ENCODE data around the gene SDK2. TPM values are rescaled to one million over a fixed set of nuclear protein-coding genes. Genes with fewer than 3 reads are reported as not detected.

Gene SDK2
- total RNA-seq, 3 donors from 2014 or later (not counting 1 experiment from before 2014, with no cell fraction given): 0.41 to 0.90 (median 0.49) TPM

DNA sequence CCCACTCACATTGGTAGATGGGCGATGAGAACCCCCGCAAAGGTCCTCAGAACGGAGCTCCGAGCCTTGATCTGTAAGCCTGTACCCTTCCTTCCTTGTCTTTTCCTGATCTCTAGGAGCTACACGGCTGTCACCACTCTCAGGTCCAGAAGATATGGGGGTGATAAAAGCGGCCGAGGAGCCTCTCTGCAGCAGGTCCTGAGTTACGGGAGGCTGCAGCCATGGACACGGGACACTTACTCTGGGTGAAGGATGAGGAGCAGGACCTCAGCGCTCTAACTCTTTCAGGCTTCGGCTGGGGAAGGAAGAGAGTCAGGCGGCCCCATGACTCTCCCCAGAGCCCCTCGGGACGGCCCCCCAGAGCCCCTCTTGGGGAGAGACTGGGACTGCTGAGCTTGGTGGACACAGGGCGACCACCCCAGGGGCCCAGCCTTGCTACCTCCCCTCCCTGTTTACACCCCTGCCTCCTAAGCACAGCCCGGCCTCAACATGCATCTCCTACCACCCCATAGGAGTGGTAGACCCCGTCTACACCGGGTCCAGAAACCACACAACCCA, 74.4 kb downstream of the SDK2 start:
- WGBS (ENCODE audit: insufficient coverage): 88% methylated on average over 18 of the region's 18 CpGs
- Histone ChIP-seq H3K36me3 (ENCODE audit: control insufficient read depth, insufficient read depth, low read length) (no peaks in the 10 kb centered on the region), H3K4me3 (ENCODE audit: low read length) (no peak overlapping the region), H3K4me1 (ENCODE audit: control insufficient read depth, insufficient read depth, low read length) (peaks cover 11% of the 10 kb centered on the region), H3K27ac (ENCODE audit: low read length) (no peak overlapping the region), H3K27me3 (ENCODE audit: control insufficient read depth, insufficient read depth, low read length) (no peaks in the 10 kb centered on the region), H3K9me3 (ENCODE audit: control insufficient read depth, insufficient read depth, low read length) (no peaks in the 10 kb centered on the region)
- DNase-seq (no peak), ATAC-seq (no peak)
- no peaks in the 10 kb centered on the region for H3K9me3 Mint-ChIP-seq
- H3K27ac Mint-ChIP-seq: no peak overlapping the region
- TF ChIP-seq, protein P1, sequence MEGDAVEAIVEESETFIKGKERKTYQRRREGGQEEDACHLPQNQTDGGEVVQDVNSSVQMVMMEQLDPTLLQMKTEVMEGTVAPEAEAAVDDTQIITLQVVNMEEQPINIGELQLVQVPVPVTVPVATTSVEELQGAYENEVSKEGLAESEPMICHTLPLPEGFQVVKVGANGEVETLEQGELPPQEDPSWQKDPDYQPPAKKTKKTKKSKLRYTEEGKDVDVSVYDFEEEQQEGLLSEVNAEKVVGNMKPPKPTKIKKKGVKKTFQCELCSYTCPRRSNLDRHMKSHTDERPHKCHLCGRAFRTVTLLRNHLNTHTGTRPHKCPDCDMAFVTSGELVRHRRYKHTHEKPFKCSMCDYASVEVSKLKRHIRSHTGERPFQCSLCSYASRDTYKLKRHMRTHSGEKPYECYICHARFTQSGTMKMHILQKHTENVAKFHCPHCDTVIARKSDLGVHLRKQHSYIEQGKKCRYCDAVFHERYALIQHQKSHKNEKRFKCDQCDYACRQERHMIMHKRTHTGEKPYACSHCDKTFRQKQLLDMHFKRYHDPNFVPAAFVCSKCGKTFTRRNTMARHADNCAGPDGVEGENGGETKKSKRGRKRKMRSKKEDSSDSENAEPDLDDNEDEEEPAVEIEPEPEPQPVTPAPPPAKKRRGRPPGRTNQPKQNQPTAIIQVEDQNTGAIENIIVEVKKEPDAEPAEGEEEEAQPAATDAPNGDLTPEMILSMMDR (IDR thresholded peaks at IDR 0.05): no peak
- no peaks in the 10 kb centered on the region for H3K36me3 Mint-ChIP-seq
- peaks cover 7 to 8% of the 10 kb centered on the region in 2 donors for H3K27me3 Mint-ChIP-seq (ENCODE audit: low read depth in 2 of 2)
- intact Hi-C loops (cut with micrococcal nuclease): no loop called here
- no peak overlapping the region for H3K4me3 Mint-ChIP-seq
- peaks cover 7% of the 10 kb centered on the region in 2 donors for H3K4me1 Mint-ChIP-seq

DNA sequence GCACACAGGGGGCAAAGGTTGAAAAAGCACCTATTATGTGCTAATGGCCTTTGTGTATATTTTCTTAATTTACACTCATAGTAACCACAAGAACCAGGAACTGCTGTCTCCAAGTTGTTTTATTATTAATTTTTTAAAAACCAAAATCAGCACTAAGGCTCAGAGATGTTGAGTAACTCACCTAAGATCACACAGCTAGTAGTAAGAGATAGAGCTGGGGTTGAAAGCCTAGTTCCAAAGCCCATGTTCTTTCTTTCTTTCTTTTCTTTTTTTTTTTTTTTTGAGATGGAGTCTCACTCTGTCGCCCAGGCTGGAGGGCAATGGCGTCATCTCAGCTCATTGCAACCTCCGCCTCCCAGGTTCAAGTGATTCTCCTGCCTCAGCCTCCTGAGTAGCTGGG, 75.3 kb downstream of the SDK2 start:
- TF ChIP-seq, protein P1 (IDR thresholded peaks at IDR 0.05): no peak
- Mint-ChIP-seq H3K27ac (no peak overlapping the region), H3K27me3 (ENCODE audit: low read depth in 2 of 2) (peaks cover 0 to 4% of the 10 kb centered on the region in 2 donors), H3K4me1 (peaks cover 7% of the 10 kb centered on the region in 2 donors), H3K9me3 (no peaks in the 10 kb centered on the region), H3K4me3 (no peak overlapping the region), H3K36me3 (no peaks in the 10 kb centered on the region)
- Histone ChIP-seq H3K36me3 (ENCODE audit: control insufficient read depth, insufficient read depth, low read length) (no peaks in the 10 kb centered on the region), H3K4me3 (ENCODE audit: low read length) (no peak overlapping the region), H3K27me3 (ENCODE audit: control insufficient read depth, insufficient read depth, low read length) (no peaks in the 10 kb centered on the region), H3K9me3 (ENCODE audit: control insufficient read depth, insufficient read depth, low read length) (no peaks in the 10 kb centered on the region), H3K27ac (ENCODE audit: low read length) (no peak overlapping the region), H3K4me1 (ENCODE audit: control insufficient read depth, insufficient read depth, low read length) (peaks cover 11% of the 10 kb centered on the region)
- 93% methylated on average over 3 of the region's 3 CpGs for WGBS (ENCODE audit: insufficient coverage)
- no peak for ATAC-seq
- intact Hi-C loops (cut with micrococcal nuclease): no loop called here
- no peak for DNase-seq

DNA sequence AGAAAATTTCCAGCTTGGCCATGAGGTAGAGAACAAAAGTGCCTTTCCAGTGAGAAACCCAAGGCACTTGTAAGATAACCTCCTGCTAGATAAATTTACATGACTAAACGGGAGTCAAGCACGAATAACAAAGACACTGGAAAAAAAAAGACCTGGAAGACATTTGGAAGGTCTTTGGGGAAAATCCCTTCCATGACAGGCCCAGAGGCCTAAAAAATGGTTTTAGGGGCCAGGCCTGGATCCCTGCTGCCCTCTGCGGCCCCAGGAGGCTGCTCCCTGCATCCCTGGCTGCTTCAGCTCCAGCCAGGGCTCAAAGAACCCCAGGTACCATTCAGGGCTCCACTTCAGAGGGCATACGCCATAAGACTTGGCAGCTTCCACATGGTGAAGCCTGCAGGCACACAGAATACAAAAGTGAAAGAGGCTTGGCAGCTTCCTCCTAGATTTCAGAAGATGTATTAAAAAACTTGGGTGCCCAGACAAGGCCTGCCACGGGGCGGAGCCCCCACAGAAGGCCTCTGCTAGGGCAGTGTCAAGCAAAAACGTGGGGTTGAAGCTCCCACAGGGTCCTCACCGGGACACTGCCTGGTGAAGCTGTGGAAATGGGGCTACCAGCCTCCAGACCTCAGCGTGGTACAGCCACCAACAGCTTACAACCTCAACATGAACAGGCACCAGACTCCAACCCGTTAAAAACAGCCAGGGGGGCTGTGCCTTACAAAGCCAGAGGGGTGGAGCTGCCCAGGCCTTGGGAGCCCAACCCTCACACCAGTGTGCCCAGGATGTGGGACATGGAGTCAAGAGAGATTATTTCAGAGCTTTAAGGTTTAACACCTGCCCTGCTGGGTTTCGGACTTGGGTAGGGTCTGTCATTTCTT, 77.1 kb downstream of the SDK2 start:
- ATAC-seq: peak; percentile 36 to 57 (median 47)
- Mint-ChIP-seq H3K4me3 (no peak overlapping the region), H3K36me3 (no peaks in the 10 kb centered on the region), H3K4me1 (peaks cover 7% of the 10 kb centered on the region in 2 donors), H3K27ac (peak overlapping the region; percentile 23 to 42), H3K27me3 (ENCODE audit: low read depth in 2 of 2) (no peaks in the 10 kb centered on the region), H3K9me3 (no peaks in the 10 kb centered on the region)
- 34% methylated on average over 11 of the region's 11 CpGs for WGBS (ENCODE audit: insufficient coverage)
- Histone ChIP-seq H3K36me3 (ENCODE audit: control insufficient read depth, insufficient read depth, low read length) (no peaks in the 10 kb centered on the region), H3K27ac (ENCODE audit: low read length) (peak overlapping the region; percentile 53), H3K27me3 (ENCODE audit: control insufficient read depth, insufficient read depth, low read length) (no peaks in the 10 kb centered on the region), H3K4me1 (ENCODE audit: control insufficient read depth, insufficient read depth, low read length) (peaks cover 11% of the 10 kb centered on the region), H3K9me3 (ENCODE audit: control insufficient read depth, insufficient read depth, low read length) (no peaks in the 10 kb centered on the region), H3K4me3 (ENCODE audit: low read length) (no peak overlapping the region)
- intact Hi-C loops (cut with micrococcal nuclease): no loop called here
- TF ChIP-seq, protein P1 (IDR thresholded peaks at IDR 0.05): no peak
- peak in 1 of 2 donors; percentile 55 for DNase-seq
